OCI-LY7 (cell line): Measurements from ENCODE around the gene ADAMTS4.

Source experiments
- CTCF ChIP-seq: fragments of 200-600 bp; sonication (generic); conservative IDR thresholded peaks from 2 replicates; pipeline ENCODE4 v1.5.1; 2014; ENCODE audit warnings: mild to moderate bottlenecking, antibody characterized with exemption, low read length, moderate library complexity, mixed read lengths
- EZH2phosphoT487 ChIP-seq: fragments of 200-600 bp; sonication (generic); IDR thresholded peaks from 2 replicates; pipeline ENCODE4 v1.6.1; 2018; ENCODE audit warnings: low read depth, borderline replicate concordance, mild to moderate bottlenecking, mixed run types, antibody characterized with exemption, low read length, moderate library complexity, mixed read lengths

- TF ChIP-seq CTCF (no peak), EZH2phosphoT487 (no peak)
Observed at GRCh38 chr1:161223805-161224694, 25.2 kb upstream of the ADAMTS4 start.
